OCI-LY1 (cell line): ENCODE data around the gene CELSR1.

Experiments
- H2AFZ ChIP-seq: fragments of 200-600 bp; sonication (generic), shearing (Covaris generic); 2 replicates; pipeline ENCODE4 v1.6.0; 2014; ENCODE audit warnings: antibody characterized with exemption, mild to moderate bottlenecking, low read length
- H3F3A ChIP-seq: fragments of 200-600 bp; sonication (generic), shearing (Covaris generic); 2 replicates; pipeline ENCODE4 v1.6.0; 2014; ENCODE audit warnings: mild to moderate bottlenecking, antibody characterized with exemption, low read length, moderate library complexity; ENCODE audit not compliant: insufficient read depth
- H3K27ac ChIP-seq: fragments of 200-600 bp; sonication (generic); 2 replicates; pipeline ENCODE4 v1.5.1; 2014; ENCODE audit warnings: low read length, mixed run types, mild to moderate bottlenecking, low read depth; ENCODE audit not compliant: poor library complexity, severe bottlenecking
- H3K27me3 ChIP-seq: fragments of 200-600 bp; sonication (generic); 2 replicates; pipeline ENCODE4 v1.6.0; 2014; ENCODE audit warnings: antibody characterized with exemption, mild to moderate bottlenecking, low read length, moderate library complexity; ENCODE audit not compliant: insufficient read depth
- H3K36me3 ChIP-seq: fragments of 200-600 bp; sonication (generic); 2 replicates; pipeline ENCODE4 v1.6.1; 2014; ENCODE audit warnings: mild to moderate bottlenecking, antibody characterized with exemption, low read length, moderate library complexity, mixed read lengths; ENCODE audit not compliant: insufficient read depth
- H3K4me1 ChIP-seq: fragments of 200-600 bp; sonication (generic); 2 replicates; pipeline ENCODE4 v1.5.1; 2014; ENCODE audit warnings: mild to moderate bottlenecking, low read length, moderate library complexity; ENCODE audit not compliant: insufficient read depth, severe bottlenecking
- H3K4me2 ChIP-seq: fragments of 200-600 bp; sonication (generic), shearing (Covaris generic); 2 replicates; pipeline ENCODE4 v1.6.1; 2014; ENCODE audit warnings: low read length
- H3K4me3 ChIP-seq: fragments of 200-600 bp; sonication (generic); 2 replicates; pipeline ENCODE4 v1.5.1; 2014; ENCODE audit warnings: low read length, low read depth, mild to moderate bottlenecking, mixed read lengths; ENCODE audit not compliant: poor library complexity, severe bottlenecking
- H3K79me2 ChIP-seq: fragments of 200-600 bp; shearing (Covaris generic); 2 replicates; pipeline ENCODE4 v1.6.1; 2016; ENCODE audit warnings: mixed run types, low read length, mixed read lengths; ENCODE audit not compliant: insufficient read depth
- H3K9ac ChIP-seq: fragments of 200-600 bp; sonication (generic), shearing (Covaris generic); 2 replicates; pipeline ENCODE4 v1.6.1; 2014; ENCODE audit warnings: mild to moderate bottlenecking, low read length, mixed read lengths
- H3K9me2 ChIP-seq: fragments of 200-600 bp; sonication (generic), shearing (Covaris generic); 2 replicates; pipeline ENCODE4 v1.6.1; 2014; ENCODE audit warnings: low read depth, mild to moderate bottlenecking, low read length, mixed read lengths
- H3K9me3 ChIP-seq: fragments of 200-600 bp; shearing (Covaris generic); 2 replicates; pipeline ENCODE4 v1.6.1; 2014; ENCODE audit warnings: low read length, mixed read lengths
- H4K20me1 ChIP-seq: fragments of 200-600 bp; sonication (generic), shearing (Covaris generic); 2 replicates; pipeline ENCODE4 v1.6.0; 2016; ENCODE audit warnings: mild to moderate bottlenecking, low read length; ENCODE audit not compliant: insufficient read depth
- EZH2 ChIP-seq: fragments of 200-600 bp; sonication (generic), shearing (Covaris generic); IDR thresholded peaks from 2 replicates; pipeline ENCODE4 v1.8.0; 2017; ENCODE audit warnings: borderline replicate concordance, mixed run types, mild to moderate bottlenecking, antibody characterized with exemption, low read length, moderate library complexity, mixed read lengths
- TF ChIP-seq, protein P1 (sequence below): fragments of 200-600 bp; sonication (generic), shearing (Covaris generic); IDR thresholded peaks from 2 replicates; pipeline ENCODE4 v1.5.1; 2017; ENCODE audit warnings: mild to moderate bottlenecking, antibody characterized with exemption, low read length, moderate library complexity, mixed read lengths

Gene CELSR1

DNA sequence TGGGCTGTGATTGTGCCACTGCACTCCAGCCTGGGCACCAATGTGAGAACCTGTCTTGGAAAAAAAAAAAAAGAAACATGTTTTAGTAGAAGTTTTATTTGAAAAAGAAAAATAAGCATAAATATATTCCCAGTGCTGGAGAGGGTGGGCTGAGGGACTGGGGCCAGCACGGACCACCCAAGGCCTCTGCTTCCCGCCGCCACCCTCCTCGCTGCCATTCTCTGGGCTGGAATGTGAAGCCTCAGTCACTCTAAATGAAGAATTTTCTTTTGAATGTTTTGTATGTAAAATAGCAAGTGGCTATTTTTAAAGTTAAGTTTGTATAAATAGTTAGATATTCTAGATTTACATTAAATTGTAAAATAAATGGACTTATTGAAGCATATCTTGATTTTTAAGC, 207.0 kb downstream of the CELSR1 start:
- Histone ChIP-seq H3K9me2 (no peaks in the 10 kb centered on the region), H3K4me1 (peaks cover 6% of the 10 kb centered on the region), H3F3A (0 out of 2 replicates have a peak, but pooled peaks cover 4% of the 10 kb centered on the region), H3K27ac (no peak overlapping the region), H3K4me2 (no peak overlapping the region), H3K36me3 (peaks cover 80% of the 10 kb centered on the region), H2AFZ (no peak overlapping the region), H3K79me2 (no peaks in the 10 kb centered on the region), H3K9ac (no peak overlapping the region), H3K9me3 (no peaks in the 10 kb centered on the region), H3K4me3 (no peak overlapping the region), H3K27me3 (no peaks in the 10 kb centered on the region), H4K20me1 (no peaks in the 10 kb centered on the region)
- TF ChIP-seq, protein P1, sequence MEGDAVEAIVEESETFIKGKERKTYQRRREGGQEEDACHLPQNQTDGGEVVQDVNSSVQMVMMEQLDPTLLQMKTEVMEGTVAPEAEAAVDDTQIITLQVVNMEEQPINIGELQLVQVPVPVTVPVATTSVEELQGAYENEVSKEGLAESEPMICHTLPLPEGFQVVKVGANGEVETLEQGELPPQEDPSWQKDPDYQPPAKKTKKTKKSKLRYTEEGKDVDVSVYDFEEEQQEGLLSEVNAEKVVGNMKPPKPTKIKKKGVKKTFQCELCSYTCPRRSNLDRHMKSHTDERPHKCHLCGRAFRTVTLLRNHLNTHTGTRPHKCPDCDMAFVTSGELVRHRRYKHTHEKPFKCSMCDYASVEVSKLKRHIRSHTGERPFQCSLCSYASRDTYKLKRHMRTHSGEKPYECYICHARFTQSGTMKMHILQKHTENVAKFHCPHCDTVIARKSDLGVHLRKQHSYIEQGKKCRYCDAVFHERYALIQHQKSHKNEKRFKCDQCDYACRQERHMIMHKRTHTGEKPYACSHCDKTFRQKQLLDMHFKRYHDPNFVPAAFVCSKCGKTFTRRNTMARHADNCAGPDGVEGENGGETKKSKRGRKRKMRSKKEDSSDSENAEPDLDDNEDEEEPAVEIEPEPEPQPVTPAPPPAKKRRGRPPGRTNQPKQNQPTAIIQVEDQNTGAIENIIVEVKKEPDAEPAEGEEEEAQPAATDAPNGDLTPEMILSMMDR: no peak
- no peak for TF ChIP-seq EZH2

DNA sequence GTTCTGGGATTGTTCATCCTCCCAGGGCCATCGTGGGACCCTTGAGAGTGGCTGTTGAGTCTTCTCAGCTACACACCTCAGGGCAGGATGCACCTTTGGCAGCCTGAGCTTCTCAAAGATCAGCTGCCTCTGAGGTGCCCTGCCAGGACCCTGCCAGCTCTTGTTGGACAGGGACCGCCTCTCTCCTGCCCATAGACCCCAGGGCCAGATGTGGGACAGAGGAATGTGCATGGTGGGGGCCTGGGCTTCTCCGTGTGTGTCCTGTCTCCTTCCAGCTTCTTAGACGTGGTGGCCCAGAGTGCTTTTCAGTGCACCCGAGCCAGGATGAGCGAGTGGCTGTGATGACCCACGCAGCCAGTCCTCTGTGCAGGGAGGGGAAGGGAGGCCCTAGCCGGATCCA, 207.8 kb downstream of the CELSR1 start:
- Histone ChIP-seq H3K4me2 (no peak overlapping the region), H3K9me3 (no peaks in the 10 kb centered on the region), H4K20me1 (no peaks in the 10 kb centered on the region), H3K9ac (no peak overlapping the region), H3K4me1 (peaks cover 3% of the 10 kb centered on the region), H3K36me3 (peaks cover 88% of the 10 kb centered on the region), H3K27ac (no peak overlapping the region), H3F3A (0 out of 2 replicates have a peak, but pooled peaks cover 4% of the 10 kb centered on the region), H3K27me3 (no peaks in the 10 kb centered on the region), H3K79me2 (no peaks in the 10 kb centered on the region), H2AFZ (no peak overlapping the region), H3K4me3 (no peak overlapping the region), H3K9me2 (no peaks in the 10 kb centered on the region)
- TF ChIP-seq EZH2: no peak
- TF ChIP-seq, protein P1: no peak

DNA sequence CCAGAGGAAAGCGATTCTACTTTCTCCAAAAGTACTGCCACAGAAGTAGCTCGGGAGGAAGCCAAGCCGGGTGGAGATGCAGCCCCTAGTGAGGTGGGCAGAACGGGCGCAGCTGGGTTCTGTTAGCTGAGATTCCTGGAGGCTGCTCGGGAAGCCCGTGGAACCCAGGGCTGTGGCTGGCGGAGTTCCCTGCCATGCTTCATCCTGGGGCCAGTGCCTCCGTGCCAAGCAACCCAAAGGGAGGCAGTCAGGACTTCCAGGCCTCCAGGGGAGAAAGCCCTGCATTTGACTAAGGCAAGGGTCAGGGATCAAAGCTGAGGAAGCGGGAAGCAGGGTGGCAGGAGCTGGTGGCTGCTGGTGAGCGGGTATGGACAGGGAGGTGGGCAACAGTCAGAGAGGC, 208.6 kb downstream of the CELSR1 start:
- no peak overlapping the region for H3K4me3 ChIP-seq
- H3K4me2 ChIP-seq: no peak overlapping the region
- H3K27me3 ChIP-seq: no peaks in the 10 kb centered on the region
- no peaks in the 10 kb centered on the region for H3K79me2 ChIP-seq
- no peak overlapping the region for H2AFZ ChIP-seq
- H4K20me1 ChIP-seq: no peaks in the 10 kb centered on the region
- TF ChIP-seq EZH2: no peak
- TF ChIP-seq, protein P1: no peak
- H3K9me2 ChIP-seq: no peaks in the 10 kb centered on the region
- H3F3A ChIP-seq: no peaks in the 10 kb centered on the region
- H3K36me3 ChIP-seq: peaks cover 96% of the 10 kb centered on the region
- H3K4me1 ChIP-seq: no peaks in the 10 kb centered on the region
- no peak overlapping the region for H3K9ac ChIP-seq
- H3K27ac ChIP-seq: no peak overlapping the region
- H3K9me3 ChIP-seq: no peaks in the 10 kb centered on the region
